WTC11 (cell line): ENCODE measurements around the gene FOXN3. TPM values are rescaled to one million over a fixed set of nuclear protein-coding genes. Genes with fewer than 3 reads are reported as not detected.

Experiments used
- ATAC-seq: fragments of 200-7000 bp; cut with Tn5 transposase; 2 replicates; pipeline ENCODE4 v1.10.0; 2021; ENCODE audit warnings: mild to moderate bottlenecking, moderate library complexity
- CTCF ChIA-PET: fragments of 300-600 bp; sonication (Branson Sonifier 250); formaldehyde crosslinking; loops from one replicate; lab custom pipeline; 2021; ENCODE audit warnings: antibody characterized with exemption; lab: Charles Lee
- POLR2A ChIA-PET: fragments of 350-600 bp; sonication (Branson Sonifier 250); formaldehyde crosslinking; loops from one replicate; lab custom pipeline; 2021; ENCODE audit warnings: antibody characterized with exemption; lab: Charles Lee
- DNase-seq: peaks from one replicate; pipeline ENCODE4 v3.0.0; 2021; ENCODE audit warnings: low spot score
- H3K27ac Mint-ChIP-seq: 2 replicates; pipeline ENCODE4 v1.8.0; 2021; ENCODE audit warnings: mixed read lengths
- H3K27me3 Mint-ChIP-seq: 2 replicates; pipeline ENCODE4 v1.8.0; 2021; ENCODE audit warnings: low read depth, mild to moderate bottlenecking, moderate library complexity, mixed read lengths
- H3K36me3 Mint-ChIP-seq: 2 replicates; pipeline ENCODE4 v1.8.0; 2021; ENCODE audit warnings: mixed read lengths
- H3K4me1 Mint-ChIP-seq: 2 replicates; pipeline ENCODE4 v1.8.0; 2022; ENCODE audit warnings: mixed read lengths
- H3K4me3 Mint-ChIP-seq: 2 replicates; pipeline ENCODE4 v1.8.0; 2021; ENCODE audit warnings: mild to moderate bottlenecking, moderate library complexity, mixed read lengths
- H3K9me3 Mint-ChIP-seq: 2 replicates; pipeline ENCODE4 v1.8.0; 2021; ENCODE audit warnings: mixed read lengths
- AFF4 ChIP-seq: sonication (generic); formaldehyde crosslinking; IDR thresholded peaks from 2 replicates; pipeline ENCODE4 v1.8.1; 2023; ENCODE audit warnings: mild to moderate bottlenecking, missing genetic modification reagents, borderline replicate concordance
- CREM ChIP-seq: sonication (generic); formaldehyde crosslinking; IDR thresholded peaks from 2 replicates; pipeline ENCODE4 v1.8.1; 2022; ENCODE audit warnings: mild to moderate bottlenecking, missing genetic modification reagents, moderate library complexity
- E2F4 ChIP-seq: sonication (generic); formaldehyde crosslinking; IDR thresholded peaks from 2 replicates; pipeline ENCODE4 v1.8.1; 2022; ENCODE audit warnings: low read depth, mild to moderate bottlenecking, moderate library complexity, missing genetic modification reagents, borderline replicate concordance
- EMX1 ChIP-seq: fragments of 250-450 bp; sonication (Bioruptor Pico); IDR thresholded peaks from 2 replicates; pipeline ENCODE4 v1.8.0; 2021; ENCODE audit warnings: mild to moderate bottlenecking
- HMGA2 ChIP-seq: fragments of 250-450 bp; sonication (Bioruptor Pico); IDR thresholded peaks from 2 replicates; pipeline ENCODE4 v1.4.0; 2021; ENCODE audit warnings: mild to moderate bottlenecking, moderate library complexity
- HMGXB4 ChIP-seq: sonication (generic); formaldehyde crosslinking; IDR thresholded peaks from 2 replicates; pipeline ENCODE4 v1.8.1; 2023; ENCODE audit warnings: mild to moderate bottlenecking, moderate library complexity, missing genetic modification reagents
- JUN ChIP-seq: sonication (generic); formaldehyde crosslinking; IDR thresholded peaks from 2 replicates; pipeline ENCODE4 v1.8.0; 2023; ENCODE audit warnings: mild to moderate bottlenecking, missing genetic modification reagents
- MXD4 ChIP-seq: fragments of 250-450 bp; sonication (Bioruptor Pico); IDR thresholded peaks from 2 replicates; pipeline ENCODE4 v1.8.0; 2021; ENCODE audit warnings: mild to moderate bottlenecking, moderate library complexity, borderline replicate concordance
- NR1H2 ChIP-seq: sonication (generic); formaldehyde crosslinking; IDR thresholded peaks from 2 replicates; pipeline ENCODE4 v1.9.0; 2021; ENCODE audit warnings: mild to moderate bottlenecking, moderate library complexity, missing genetic modification reagents
- PRRX2 ChIP-seq: fragments of 250-450 bp; sonication (Bioruptor Pico); IDR thresholded peaks from 2 replicates; pipeline ENCODE4 v1.8.0; 2021; ENCODE audit warnings: mild to moderate bottlenecking
- RELA ChIP-seq: sonication (generic); formaldehyde crosslinking; IDR thresholded peaks from 2 replicates; pipeline ENCODE4 v1.8.1; 2022; ENCODE audit warnings: missing genetic modification reagents, mild to moderate bottlenecking, borderline replicate concordance
- SP1 ChIP-seq: sonication (generic); formaldehyde crosslinking; conservative IDR thresholded peaks from 2 replicates; pipeline ENCODE4 v1.8.1; 2022; ENCODE audit warnings: missing genetic modification reagents
- TEAD1 ChIP-seq: sonication (generic); formaldehyde crosslinking; IDR thresholded peaks from 2 replicates; pipeline ENCODE4 v1.8.0; 2022; ENCODE audit warnings: mild to moderate bottlenecking, missing genetic modification reagents
- TP53 ChIP-seq: sonication (generic); formaldehyde crosslinking; IDR thresholded peaks from 2 replicates; pipeline ENCODE4 v1.8.1; 2023; ENCODE audit warnings: mild to moderate bottlenecking, missing genetic modification reagents
- ZBTB43 ChIP-seq: sonication (generic); formaldehyde crosslinking; IDR thresholded peaks from 2 replicates; pipeline ENCODE4 v1.8.1; 2023; ENCODE audit warnings: mild to moderate bottlenecking, missing genetic modification reagents
- ZNF121 ChIP-seq: sonication (generic); formaldehyde crosslinking; IDR thresholded peaks from 2 replicates; pipeline ENCODE4 v1.8.0; 2023; ENCODE audit warnings: missing genetic modification reagents
- total RNA-seq: library from RNA; stranded (reverse); gene quantifications from 3 replicates; pipeline ENCODE4 v1.2.3, GENCODE V29; 2021
- TF ChIP-seq, protein P1 (sequence below): sonication (generic); formaldehyde crosslinking; IDR thresholded peaks from 2 replicates; pipeline ENCODE4 v1.8.0; 2022; ENCODE audit warnings: mild to moderate bottlenecking, missing genetic modification reagents
- TF ChIP-seq, protein P2 (sequence below): sonication (generic); formaldehyde crosslinking; IDR thresholded peaks from 2 replicates; pipeline ENCODE4 v1.8.1; 2023; ENCODE audit warnings: mild to moderate bottlenecking, missing genetic modification reagents
- TF ChIP-seq, protein P3 (sequence below): sonication (generic); formaldehyde crosslinking; IDR thresholded peaks from 2 replicates; pipeline ENCODE4 v1.8.0; 2023; ENCODE audit warnings: missing genetic modification reagents
- TF ChIP-seq, protein P4 (sequence below): sonication (generic); formaldehyde crosslinking; IDR thresholded peaks from 2 replicates; pipeline ENCODE4 v1.8.1; 2022; ENCODE audit warnings: mild to moderate bottlenecking, missing genetic modification reagents, moderate library complexity, borderline replicate concordance

The FOXN3 gene
- total RNA-seq, 1 experiment from 2014 or later = 170 TPM

DNA sequence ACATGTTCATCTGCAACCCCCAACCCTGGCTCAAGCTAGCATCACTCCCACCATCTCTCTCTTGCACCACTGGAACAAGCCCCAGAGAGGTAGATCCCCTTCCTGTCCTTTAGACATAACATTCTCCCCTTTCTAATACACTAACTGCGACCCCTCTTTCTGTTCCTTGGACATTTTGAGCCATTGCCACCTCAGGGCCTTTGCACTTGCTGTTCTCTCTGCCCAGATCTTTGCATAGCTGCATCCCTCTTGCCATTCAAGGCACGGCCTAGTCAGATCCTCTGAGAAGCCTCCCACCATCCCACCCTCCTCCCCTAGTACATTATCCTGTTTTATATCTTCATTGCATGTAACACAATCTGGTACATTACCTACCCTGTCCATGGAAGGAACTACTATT is 16.5 kb downstream of the FOXN3 start (continued):
- TF ChIP-seq NR1H2 = no peak

- TF ChIP-seq TP53 (CRISPR knock-in tag) = no peak
- no peak for TF ChIP-seq RELA (CRISPR knock-in tag)
- TF ChIP-seq, protein P1, sequence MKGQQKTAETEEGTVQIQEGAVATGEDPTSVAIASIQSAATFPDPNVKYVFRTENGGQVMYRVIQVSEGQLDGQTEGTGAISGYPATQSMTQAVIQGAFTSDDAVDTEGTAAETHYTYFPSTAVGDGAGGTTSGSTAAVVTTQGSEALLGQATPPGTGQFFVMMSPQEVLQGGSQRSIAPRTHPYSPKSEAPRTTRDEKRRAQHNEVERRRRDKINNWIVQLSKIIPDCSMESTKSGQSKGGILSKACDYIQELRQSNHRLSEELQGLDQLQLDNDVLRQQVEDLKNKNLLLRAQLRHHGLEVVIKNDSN (CRISPR knock-in tag) = no peak
- no peak for TF ChIP-seq E2F4
- TF ChIP-seq JUN = no peak
- no peak for TF ChIP-seq TEAD1 (CRISPR knock-in tag)
- TF ChIP-seq ZNF121 (CRISPR knock-in tag) = no peak
- TF ChIP-seq HMGXB4 (CRISPR knock-in tag) = no peak
- no peak for TF ChIP-seq AFF4 (CRISPR knock-in tag)
- TF ChIP-seq, protein P2, sequence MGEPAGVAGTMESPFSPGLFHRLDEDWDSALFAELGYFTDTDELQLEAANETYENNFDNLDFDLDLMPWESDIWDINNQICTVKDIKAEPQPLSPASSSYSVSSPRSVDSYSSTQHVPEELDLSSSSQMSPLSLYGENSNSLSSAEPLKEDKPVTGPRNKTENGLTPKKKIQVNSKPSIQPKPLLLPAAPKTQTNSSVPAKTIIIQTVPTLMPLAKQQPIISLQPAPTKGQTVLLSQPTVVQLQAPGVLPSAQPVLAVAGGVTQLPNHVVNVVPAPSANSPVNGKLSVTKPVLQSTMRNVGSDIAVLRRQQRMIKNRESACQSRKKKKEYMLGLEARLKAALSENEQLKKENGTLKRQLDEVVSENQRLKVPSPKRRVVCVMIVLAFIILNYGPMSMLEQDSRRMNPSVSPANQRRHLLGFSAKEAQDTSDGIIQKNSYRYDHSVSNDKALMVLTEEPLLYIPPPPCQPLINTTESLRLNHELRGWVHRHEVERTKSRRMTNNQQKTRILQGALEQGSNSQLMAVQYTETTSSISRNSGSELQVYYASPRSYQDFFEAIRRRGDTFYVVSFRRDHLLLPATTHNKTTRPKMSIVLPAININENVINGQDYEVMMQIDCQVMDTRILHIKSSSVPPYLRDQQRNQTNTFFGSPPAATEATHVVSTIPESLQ (CRISPR knock-in tag) = no peak
- no peak for TF ChIP-seq MXD4 (CRISPR knock-in tag)
- TF ChIP-seq, protein P3, sequence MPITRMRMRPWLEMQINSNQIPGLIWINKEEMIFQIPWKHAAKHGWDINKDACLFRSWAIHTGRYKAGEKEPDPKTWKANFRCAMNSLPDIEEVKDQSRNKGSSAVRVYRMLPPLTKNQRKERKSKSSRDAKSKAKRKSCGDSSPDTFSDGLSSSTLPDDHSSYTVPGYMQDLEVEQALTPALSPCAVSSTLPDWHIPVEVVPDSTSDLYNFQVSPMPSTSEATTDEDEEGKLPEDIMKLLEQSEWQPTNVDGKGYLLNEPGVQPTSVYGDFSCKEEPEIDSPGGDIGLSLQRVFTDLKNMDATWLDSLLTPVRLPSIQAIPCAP (CRISPR knock-in tag) = no peak
- ATAC-seq (peak; percentile 73), DNase-seq (peak; percentile 28)
- Mint-ChIP-seq H3K9me3 (no peaks in the 10 kb centered on the region), H3K27me3 (no peaks in the 10 kb centered on the region), H3K4me1 (peaks cover 75% of the 10 kb centered on the region), H3K36me3 (peaks cover 13% of the 10 kb centered on the region), H3K4me3 (no peak overlapping the region), H3K27ac (peak overlapping the region; percentile 50)
- ChIA-PET POLR2A (interaction anchor here (0.6 kb wide), 1 partner anchor 15 kb away, joined by 5 read pairs; no protein-coding TSS in a partner anchor), CTCF (no interaction called here)
Observed at GRCh38 chr14:89399594-89400068, 17.4 kb downstream of the FOXN3 start.

DNA sequence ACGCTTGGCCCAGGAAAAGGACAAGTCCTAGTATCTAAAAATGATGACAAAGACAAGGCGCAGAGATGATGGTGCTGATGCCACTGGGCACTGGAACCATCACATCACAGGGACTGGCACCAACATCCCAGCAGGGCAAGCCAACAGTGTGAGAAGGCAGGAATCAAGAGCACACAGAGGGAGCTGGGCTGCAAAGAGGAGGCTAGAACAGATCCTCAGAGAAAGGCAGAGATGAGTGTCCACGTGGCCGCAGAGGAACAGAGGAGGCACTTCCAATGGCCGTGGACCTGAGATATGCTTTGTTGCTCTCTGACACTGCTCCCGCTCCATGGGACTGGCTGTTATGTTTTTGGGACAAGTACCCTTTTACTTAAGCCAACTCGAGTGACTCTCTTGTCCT is 17.9 kb downstream of the FOXN3 start:
- ChIA-PET POLR2A (interaction anchor here (0.6 kb wide), 1 partner anchor 15 kb away, joined by 5 read pairs; no protein-coding TSS in a partner anchor), CTCF (no interaction called here)
- Mint-ChIP-seq H3K9me3 (no peaks in the 10 kb centered on the region), H3K4me3 (no peak overlapping the region), H3K4me1 (peaks cover 80% of the 10 kb centered on the region), H3K27me3 (no peaks in the 10 kb centered on the region), H3K27ac (peak overlapping the region; percentile 45), H3K36me3 (peaks cover 16% of the 10 kb centered on the region)
- DNase-seq = no peak
- ATAC-seq = no peak
- TF ChIP-seq EMX1 = no peak
- TF ChIP-seq PRRX2 = no peak
- no peak for TF ChIP-seq ZBTB43
- TF ChIP-seq, protein P4, sequence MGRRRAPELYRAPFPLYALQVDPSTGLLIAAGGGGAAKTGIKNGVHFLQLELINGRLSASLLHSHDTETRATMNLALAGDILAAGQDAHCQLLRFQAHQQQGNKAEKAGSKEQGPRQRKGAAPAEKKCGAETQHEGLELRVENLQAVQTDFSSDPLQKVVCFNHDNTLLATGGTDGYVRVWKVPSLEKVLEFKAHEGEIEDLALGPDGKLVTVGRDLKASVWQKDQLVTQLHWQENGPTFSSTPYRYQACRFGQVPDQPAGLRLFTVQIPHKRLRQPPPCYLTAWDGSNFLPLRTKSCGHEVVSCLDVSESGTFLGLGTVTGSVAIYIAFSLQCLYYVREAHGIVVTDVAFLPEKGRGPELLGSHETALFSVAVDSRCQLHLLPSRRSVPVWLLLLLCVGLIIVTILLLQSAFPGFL = no peak
- TF ChIP-seq E2F4 = no peak
- no peak for TF ChIP-seq CREM (CRISPR knock-in tag)
- TF ChIP-seq HMGA2 (CRISPR knock-in tag) = no peak
- no peak for TF ChIP-seq SP1 (CRISPR knock-in tag)
